Suppressor macrophage treated with lipopolysaccharide for 1 hour (primary cell): ENCODE measurements around the gene SPDEF.

Source experiments
- DNase-seq, 3 donors: peaks; one replicate each; pipeline ENCODE4 v3.0.0-alpha.2; 2020 to 2022

Gene SPDEF

GRCh38 chr6:34556031-34556471 lies at the start of gene SPDEF:
TSS of gene SPDEF (minus strand) at chr6:34556329. CDS start at chr6:34544455, 11,874 bp downstream.
- no peak for DNase-seq

- no peak for DNase-seq
Observed at GRCh38 chr6:34603707-34604106, 47.6 kb upstream of the SPDEF start.

- DNase-seq: no peak
Observed at GRCh38 chr6:34602318-34603111, 46.4 kb upstream of the SPDEF start.

GRCh38 chr6:34601706-34602105 lies 45.6 kb upstream of the SPDEF start:
- no peak for DNase-seq

GRCh38 chr6:34600796-34601195 lies 44.7 kb upstream of the SPDEF start:
- DNase-seq: no peak

- DNase-seq: no peak
Observed at GRCh38 chr6:34600101-34600500, 44.0 kb upstream of the SPDEF start.

GRCh38 chr6:34598712-34599111 lies 42.6 kb upstream of the SPDEF start:
- no peak for DNase-seq

GRCh38 chr6:34597605-34598353 lies 41.6 kb upstream of the SPDEF start:
- DNase-seq: no peak

GRCh38 chr6:34596798-34597197 lies 40.7 kb upstream of the SPDEF start:
- DNase-seq: no peak

- no peak for DNase-seq
Observed at GRCh38 chr6:34595332-34596184, 39.4 kb upstream of the SPDEF start.

- DNase-seq: no peak
Observed at GRCh38 chr6:34593701-34594100, 37.6 kb upstream of the SPDEF start.

GRCh38 chr6:34592208-34592952 lies 36.3 kb upstream of the SPDEF start:
- DNase-seq: no peak

- DNase-seq: no peak
Observed at GRCh38 chr6:34589691-34590090, 33.6 kb upstream of the SPDEF start.

- no peak for DNase-seq
Observed at GRCh38 chr6:34589140-34589539, 33.0 kb upstream of the SPDEF start.

- no peak for DNase-seq
Observed at GRCh38 chr6:34587851-34588250, 31.7 kb upstream of the SPDEF start.

- no peak for DNase-seq
Observed at GRCh38 chr6:34587325-34587724, 31.2 kb upstream of the SPDEF start.

GRCh38 chr6:34586327-34587040 lies 30.4 kb upstream of the SPDEF start:
- DNase-seq: no peak

GRCh38 chr6:34585512-34586061 lies 29.5 kb upstream of the SPDEF start:
- no peak for DNase-seq

- DNase-seq: no peak
Observed at GRCh38 chr6:34585108-34585507, 29.0 kb upstream of the SPDEF start.

GRCh38 chr6:34584694-34585093 lies 28.6 kb upstream of the SPDEF start:
- DNase-seq: no peak

- no peak for DNase-seq
Observed at GRCh38 chr6:34583861-34584604, 27.9 kb upstream of the SPDEF start.
